Measurements from ENCODE around the gene CHML.

Gene CHML

GRCh38 chr1:241598249-241598648 lies 41.9 kb downstream of the CHML start:
- in situ Hi-C loops (cut with MboI; ENCODE audit: low sequenced_read_pairs): no loop called here

GRCh38 chr1:241596633-241597032 lies 43.5 kb downstream of the CHML start:
- in situ Hi-C loops (cut with MboI; ENCODE audit: low sequenced_read_pairs): no loop called here

DNA sequence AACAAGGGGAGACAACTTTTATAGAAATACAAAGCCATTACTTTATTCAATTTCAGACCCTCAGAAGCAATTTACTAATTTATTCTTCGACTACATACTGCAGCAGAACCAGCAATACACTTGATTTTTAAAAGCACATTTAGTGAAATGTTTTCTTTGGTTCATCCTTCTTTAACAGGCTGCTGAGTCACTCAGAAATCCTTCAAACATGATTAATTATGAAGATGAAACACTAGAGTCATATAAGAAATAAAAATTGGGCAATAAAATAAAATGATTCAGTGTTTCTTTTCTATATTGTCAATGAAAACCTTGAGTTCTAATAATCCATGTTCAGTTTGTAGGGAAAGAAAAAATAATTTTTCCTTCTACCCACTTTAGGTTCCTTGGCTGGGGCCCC lies 47.0 kb downstream of the CHML start:
- in situ Hi-C loops (cut with MboI; ENCODE audit: low sequenced_read_pairs): no loop called here

DNA sequence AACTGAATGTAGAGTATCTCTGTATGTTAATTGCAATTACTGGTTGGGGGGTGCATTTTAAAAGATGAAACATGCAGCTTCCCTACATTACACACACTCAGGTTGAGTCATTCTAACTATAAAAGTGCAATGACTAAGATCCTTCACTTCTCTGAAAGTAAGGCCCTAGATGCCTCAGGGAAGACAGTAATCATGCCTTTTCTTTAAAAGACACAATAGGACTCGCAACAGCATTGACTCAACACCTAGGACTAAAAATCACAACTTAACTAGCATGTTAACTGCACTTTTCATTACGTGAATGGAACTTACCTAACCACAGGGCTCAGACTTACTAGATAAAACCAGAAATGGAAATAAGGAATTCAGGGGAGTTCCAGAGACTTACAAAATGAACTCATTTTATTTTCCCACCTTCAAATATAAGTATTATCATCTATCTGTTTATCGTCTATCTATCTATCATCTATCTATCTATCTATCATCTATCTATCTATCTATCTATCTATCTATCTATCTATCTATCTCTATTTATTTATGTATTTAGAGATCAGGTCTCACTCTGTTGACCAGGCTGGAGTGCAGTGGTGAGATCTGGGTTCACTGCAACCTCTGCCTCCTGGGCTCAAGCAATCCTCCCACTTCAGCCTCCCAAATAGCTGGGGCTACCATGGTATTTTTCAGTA lies 47.8 kb downstream of the CHML start:
- in situ Hi-C loops (cut with MboI; ENCODE audit: low sequenced_read_pairs): no loop called here

DNA sequence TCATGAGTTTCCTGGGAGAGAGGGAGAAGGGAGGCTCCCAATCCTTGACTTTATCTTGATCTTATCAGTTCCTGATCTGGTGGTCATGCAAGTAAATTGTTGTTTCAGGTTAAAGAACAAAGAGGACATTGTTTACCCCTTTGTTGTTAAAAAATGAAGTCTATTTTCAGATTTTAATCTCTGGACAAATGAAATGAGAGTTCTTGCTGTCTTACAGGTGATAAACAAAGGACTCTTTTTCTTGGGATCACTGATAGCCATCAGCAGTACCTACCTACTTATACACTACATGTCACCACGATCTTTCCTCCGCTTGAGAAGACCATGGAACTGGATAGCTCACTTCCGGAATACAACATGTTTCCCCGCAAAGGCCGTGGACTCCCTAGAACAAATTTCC lies 48.4 kb downstream of the CHML start:
- in situ Hi-C loops (cut with MboI; ENCODE audit: low sequenced_read_pairs): no loop called here

DNA sequence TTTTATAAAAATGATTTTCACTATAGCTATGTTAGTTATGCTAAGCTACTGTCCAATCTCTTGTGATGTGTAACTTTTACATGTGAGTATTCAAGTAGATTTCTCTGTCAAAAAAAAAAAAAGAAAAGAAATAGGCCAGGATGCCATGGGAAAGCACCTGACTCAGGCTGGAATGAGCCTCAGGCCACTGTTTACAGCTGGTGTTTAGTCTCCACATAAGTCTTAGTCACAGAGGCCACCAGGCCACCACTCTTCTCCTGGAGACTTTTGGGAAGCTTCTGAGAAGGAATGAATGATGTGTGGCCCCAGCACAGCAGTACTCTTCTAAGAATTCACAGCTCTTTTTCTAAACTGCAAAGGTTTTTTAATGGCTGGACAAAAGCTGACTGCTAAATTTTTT lies 48.9 kb downstream of the CHML start:
- in situ Hi-C loops (cut with MboI; ENCODE audit: low sequenced_read_pairs): no loop called here

DNA sequence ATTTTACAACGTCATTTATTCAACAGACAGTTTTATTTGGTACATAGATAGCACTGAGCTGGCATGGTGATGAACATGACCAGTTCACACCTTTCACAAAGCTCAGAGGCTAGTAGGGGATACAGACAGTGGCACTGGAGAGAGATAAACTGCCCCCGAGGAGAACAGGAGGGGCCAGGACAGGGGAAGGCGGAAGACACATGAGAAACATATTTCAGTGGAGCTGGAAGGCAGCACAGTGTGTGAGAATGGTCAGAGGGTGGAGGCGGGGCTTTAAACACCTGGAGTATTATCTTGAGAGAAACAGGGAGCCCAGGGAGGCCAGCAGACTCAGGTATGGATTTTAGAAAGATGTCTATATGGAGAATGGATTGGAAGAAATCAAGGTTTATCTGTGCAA lies 49.5 kb downstream of the CHML start:
- in situ Hi-C loops (cut with MboI; ENCODE audit: low sequenced_read_pairs): no loop called here
